GM23338 (cell line): ENCODE results near the gene UNC13D. TPM values are rescaled to one million over a fixed set of nuclear protein-coding genes. Genes with fewer than 3 reads are reported as not detected.

Experiments
- CREB1 ChIP-seq: fragments of 250-450 bp; sonication (Bioruptor Pico); IDR thresholded peaks from 2 replicates; pipeline ENCODE4 v1.5.0; 2020; ENCODE audit warnings: low read depth, mild to moderate bottlenecking, moderate library complexity
- ETS1 ChIP-seq: IDR thresholded peaks from 2 replicates; pipeline ENCODE4 v1.6.1; 2016; ENCODE audit warnings: antibody characterized with exemption
- NANOG ChIP-seq: IDR thresholded peaks from 2 replicates; pipeline ENCODE4 v1.6.1; 2016; ENCODE audit warnings: antibody characterized with exemption, borderline replicate concordance
- REST ChIP-seq: IDR thresholded peaks from one replicate; pipeline ENCODE4 v1.6.1; 2018; ENCODE audit warnings: antibody characterized with exemption; ENCODE audit not compliant: unreplicated experiment
- ZNF462 ChIP-seq: fragments of 250-450 bp; sonication (Bioruptor Pico); IDR thresholded peaks from 2 replicates; pipeline ENCODE4 v1.5.0; 2020; ENCODE audit warnings: mild to moderate bottlenecking, moderate library complexity
- polyA plus RNA-seq: library from polyadenylated mRNA; unstranded; fragments of >200 nt; fragmentation: Nextera tagmentation; extraction: Ambion mirVana; gene quantifications from 2 replicates; pipeline ENCODE4 v1.2.1, GENCODE V29; 2016
- total RNA-seq: library from RNA; depleted of rRNA; stranded (reverse); fragments of >200 nt; shearing (Covaris generic); gene quantifications from 2 replicates; pipeline ENCODE4 v1.2.3, GENCODE V29; 2014

The UNC13D gene
- total and polyA plus RNA-seq, 2 experiments from 2014 or later: 5.9 to 10.8 TPM

- no peak for TF ChIP-seq ZNF462 (CRISPR knock-in tag)
- TF ChIP-seq ETS1: no peak
- no peak for TF ChIP-seq NANOG
- TF ChIP-seq CREB1 (CRISPR knock-in tag): no peak
- TF ChIP-seq REST: no peak
Measured at GRCh38 chr17:75885431-75885830, 41.2 kb upstream of the UNC13D start (continued).
